ENCODE results near the gene ZNF660.
"Not testable (repeated sequence)": the region's sequence is repeated elsewhere in the genome, so short reads cannot be mapped to it uniquely, and the experiment has no call there.

Gene ZNF660

GRCh38 chr3:44584646-44585501 is at the start of gene ZNF660:
Gene ZNF660 (plus strand): TSS chr3:44584964. CDS start chr3:44594194, 9,230 bp downstream.
- DNase-seq: no peak

- no peak for DNase-seq
Observed at GRCh38 chr3:44535364-44535763, 49.4 kb upstream of the ZNF660 start.

- not testable (repeated sequence) for DNase-seq
Observed at GRCh38 chr3:44544811-44545210, 40.0 kb upstream of the ZNF660 start.

- peak; percentile 59 for DNase-seq
Observed at GRCh38 chr3:44554626-44555592, 29.9 kb upstream of the ZNF660 start, which contains the start of gene ZKSCAN7. Gene ZKSCAN7 (plus strand): TSS chr3:44555193. CDS start chr3:44557048, 1,855 bp downstream.

GRCh38 chr3:44555723-44556122 is 29.0 kb upstream of the ZNF660 start:
- no peak for DNase-seq

GRCh38 chr3:44557074-44557473 is 27.7 kb upstream of the ZNF660 start:
- no peak for DNase-seq

GRCh38 chr3:44561076-44561475 is 23.7 kb upstream of the ZNF660 start:
- DNase-seq: no peak

- DNase-seq: no peak
Observed at GRCh38 chr3:44562147-44562546, 22.6 kb upstream of the ZNF660 start.

GRCh38 chr3:44568561-44568960 is 16.2 kb upstream of the ZNF660 start:
- DNase-seq: no peak

- DNase-seq: no peak
Observed at GRCh38 chr3:44571024-44571423, 13.7 kb upstream of the ZNF660 start.

GRCh38 chr3:44576613-44577012 is 8.2 kb upstream of the ZNF660 start:
- DNase-seq: no peak

- not testable (repeated sequence) for DNase-seq
Observed at GRCh38 chr3:44577354-44577952, 7.3 kb upstream of the ZNF660 start.

- DNase-seq: not testable (repeated sequence)
Observed at GRCh38 chr3:44578316-44578715, 6.4 kb upstream of the ZNF660 start.

GRCh38 chr3:44578924-44579515 is 5.7 kb upstream of the ZNF660 start:
- not testable (repeated sequence) for DNase-seq

GRCh38 chr3:44579749-44580148 is 5.0 kb upstream of the ZNF660 start:
- not testable (repeated sequence) for DNase-seq

- not testable (repeated sequence) for DNase-seq
Observed at GRCh38 chr3:44580971-44581370, 3.8 kb upstream of the ZNF660 start.

- no peak for DNase-seq
Observed at GRCh38 chr3:44596621-44597020, 11.9 kb downstream of the ZNF660 start.

- DNase-seq: no peak
Observed at GRCh38 chr3:44601749-44602148, 17.0 kb downstream of the ZNF660 start.

- no peak for DNase-seq
Observed at GRCh38 chr3:44612678-44613077, 27.9 kb downstream of the ZNF660 start.

- peak; percentile 56 for DNase-seq
Observed at GRCh38 chr3:44624749-44625480, 40.2 kb downstream of the ZNF660 start, which contains the start of gene ZNF197. Gene ZNF197 (plus strand): TSS chr3:44625036. CDS start chr3:44629155, 4,119 bp downstream.

- no peak for DNase-seq
Observed at GRCh38 chr3:44628716-44629115, 44.0 kb downstream of the ZNF660 start.

GRCh38 chr3:44632193-44632592 is 47.4 kb downstream of the ZNF660 start:
- DNase-seq: no peak
